OCI-LY3 (cell line): ENCODE results near the gene WARS2.

ENCODE experiments used
- CTCF ChIP-seq: fragments of 200-600, 300-600 bp; sonication (generic); IDR thresholded peaks from 2 replicates; pipeline ENCODE4 v1.5.1; 2014; ENCODE audit warnings: antibody characterized with exemption, low read length, low read depth
- EZH2phosphoT487 ChIP-seq: fragments of 200-600 bp; shearing (Covaris generic); IDR thresholded peaks from 2 replicates; pipeline ENCODE4 v1.6.1; 2018; ENCODE audit warnings: antibody characterized with exemption, mixed run types, low read depth

GRCh38 chr1:119032986-119033385, 107.5 kb downstream of the WARS2 start:
- TF ChIP-seq CTCF (no peak), EZH2phosphoT487 (no peak)
